ENCODE measurements around the gene LRIT2.

- TF ChIP-seq, protein P1, sequence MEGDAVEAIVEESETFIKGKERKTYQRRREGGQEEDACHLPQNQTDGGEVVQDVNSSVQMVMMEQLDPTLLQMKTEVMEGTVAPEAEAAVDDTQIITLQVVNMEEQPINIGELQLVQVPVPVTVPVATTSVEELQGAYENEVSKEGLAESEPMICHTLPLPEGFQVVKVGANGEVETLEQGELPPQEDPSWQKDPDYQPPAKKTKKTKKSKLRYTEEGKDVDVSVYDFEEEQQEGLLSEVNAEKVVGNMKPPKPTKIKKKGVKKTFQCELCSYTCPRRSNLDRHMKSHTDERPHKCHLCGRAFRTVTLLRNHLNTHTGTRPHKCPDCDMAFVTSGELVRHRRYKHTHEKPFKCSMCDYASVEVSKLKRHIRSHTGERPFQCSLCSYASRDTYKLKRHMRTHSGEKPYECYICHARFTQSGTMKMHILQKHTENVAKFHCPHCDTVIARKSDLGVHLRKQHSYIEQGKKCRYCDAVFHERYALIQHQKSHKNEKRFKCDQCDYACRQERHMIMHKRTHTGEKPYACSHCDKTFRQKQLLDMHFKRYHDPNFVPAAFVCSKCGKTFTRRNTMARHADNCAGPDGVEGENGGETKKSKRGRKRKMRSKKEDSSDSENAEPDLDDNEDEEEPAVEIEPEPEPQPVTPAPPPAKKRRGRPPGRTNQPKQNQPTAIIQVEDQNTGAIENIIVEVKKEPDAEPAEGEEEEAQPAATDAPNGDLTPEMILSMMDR (IDR thresholded peaks at IDR 0.05; ENCODE audit: low read depth, low read length, poor library complexity, severe bottlenecking) = no peak
- no peak for TF ChIP-seq EZH2phosphoT487 (IDR thresholded peaks at IDR 0.05; ENCODE audit: borderline replicate concordance, low read length)
Measured at GRCh38 chr10:84201244-84201606, 24.1 kb downstream of the LRIT2 start.

All from DOHH2 (cell line).